ENCODE data around the gene SUPT3H. TPM values are rescaled to one million over a fixed set of nuclear protein-coding genes. Genes with fewer than 3 reads are reported as not detected.

Gene SUPT3H
- total and polyA plus RNA-seq, 9 donors, result 10.3 to 23.1 (median 16.2) TPM

DNA sequence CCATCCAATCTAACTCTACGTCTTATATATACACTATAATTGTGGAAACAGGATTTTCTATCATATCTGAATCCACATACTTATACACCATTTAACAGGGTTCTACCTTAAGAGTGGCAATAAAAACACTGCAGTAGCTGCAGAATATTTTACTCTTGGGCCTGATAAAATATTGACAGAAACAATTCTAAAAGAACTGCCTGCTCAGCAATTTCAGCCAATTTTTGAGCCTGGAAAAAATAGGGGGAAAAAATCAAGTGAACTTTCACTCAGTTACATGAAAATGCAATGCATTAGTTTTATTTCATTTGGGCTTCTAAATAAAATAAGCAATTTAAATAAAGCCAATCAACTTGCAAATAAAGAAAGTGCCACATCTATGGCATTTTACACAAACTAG, 296.1 kb downstream of the SUPT3H start:
- Histone ChIP-seq H3K4me3 (no peak overlapping the region), H3K4me1 (ENCODE audit: insufficient read depth) (no peaks in the 10 kb centered on the region), H3K27me3 (no peaks in the 10 kb centered on the region), H3K9me3 (peaks cover 0 to 6% of the 10 kb centered on the region in 2 donors), H3K27ac (no peak overlapping the region), H3K36me3 (no peaks in the 10 kb centered on the region)
- TF ChIP-seq POLR2A (IDR thresholded peaks at IDR 0.05) (no peak), EP300 (IDR thresholded peaks at IDR 0.05) (no peak)
- TF ChIP-seq, protein P1, sequence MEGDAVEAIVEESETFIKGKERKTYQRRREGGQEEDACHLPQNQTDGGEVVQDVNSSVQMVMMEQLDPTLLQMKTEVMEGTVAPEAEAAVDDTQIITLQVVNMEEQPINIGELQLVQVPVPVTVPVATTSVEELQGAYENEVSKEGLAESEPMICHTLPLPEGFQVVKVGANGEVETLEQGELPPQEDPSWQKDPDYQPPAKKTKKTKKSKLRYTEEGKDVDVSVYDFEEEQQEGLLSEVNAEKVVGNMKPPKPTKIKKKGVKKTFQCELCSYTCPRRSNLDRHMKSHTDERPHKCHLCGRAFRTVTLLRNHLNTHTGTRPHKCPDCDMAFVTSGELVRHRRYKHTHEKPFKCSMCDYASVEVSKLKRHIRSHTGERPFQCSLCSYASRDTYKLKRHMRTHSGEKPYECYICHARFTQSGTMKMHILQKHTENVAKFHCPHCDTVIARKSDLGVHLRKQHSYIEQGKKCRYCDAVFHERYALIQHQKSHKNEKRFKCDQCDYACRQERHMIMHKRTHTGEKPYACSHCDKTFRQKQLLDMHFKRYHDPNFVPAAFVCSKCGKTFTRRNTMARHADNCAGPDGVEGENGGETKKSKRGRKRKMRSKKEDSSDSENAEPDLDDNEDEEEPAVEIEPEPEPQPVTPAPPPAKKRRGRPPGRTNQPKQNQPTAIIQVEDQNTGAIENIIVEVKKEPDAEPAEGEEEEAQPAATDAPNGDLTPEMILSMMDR (IDR thresholded peaks at IDR 0.05), result no peak
- no peak for DNase-seq
- intact Hi-C loops (cut with DNase I), result no loop called here
- 85 to 100% (median 92%) methylated on average over 1 of the region's 1 CpG for WGBS, 3 donors

- Histone ChIP-seq H3K4me3 (no peak overlapping the region), H3K27ac (no peak overlapping the region), H3K9me3 (peaks cover 0 to 6% of the 10 kb centered on the region in 2 donors), H3K36me3 (no peaks in the 10 kb centered on the region), H3K4me1 (ENCODE audit: insufficient read depth) (no peaks in the 10 kb centered on the region), H3K27me3 (no peaks in the 10 kb centered on the region)
- TF ChIP-seq POLR2A (IDR thresholded peaks at IDR 0.05), result no peak
- no peak for TF ChIP-seq EP300 (IDR thresholded peaks at IDR 0.05)
- TF ChIP-seq, protein P1 (IDR thresholded peaks at IDR 0.05), result no peak
- WGBS, 3 donors, result 98% methylated on average over 3 of the region's 3 CpGs
- intact Hi-C loops (cut with DNase I), result no loop called here
- no peak for DNase-seq
Observed at GRCh38 chr6:45078432-45078831, 299.3 kb downstream of the SUPT3H start.

GRCh38 chr6:45076217-45076930, 301.4 kb downstream of the SUPT3H start:
- Histone ChIP-seq H3K27ac (no peak overlapping the region), H3K9me3 (peaks cover 0 to 6% of the 10 kb centered on the region in 2 donors), H3K4me1 (ENCODE audit: insufficient read depth) (peaks cover 2% of the 10 kb centered on the region), H3K4me3 (no peak overlapping the region), H3K36me3 (no peaks in the 10 kb centered on the region), H3K27me3 (no peaks in the 10 kb centered on the region)
- intact Hi-C loops (cut with DNase I), result no loop called here
- 98 to 100% (median 99%) methylated on average over 2 of the region's 2 CpGs for WGBS, 3 donors
- TF ChIP-seq, protein P1 (IDR thresholded peaks at IDR 0.05), result no peak
- TF ChIP-seq EP300 (IDR thresholded peaks at IDR 0.05) (no peak), POLR2A (IDR thresholded peaks at IDR 0.05) (no peak)
- no peak for DNase-seq

DNA sequence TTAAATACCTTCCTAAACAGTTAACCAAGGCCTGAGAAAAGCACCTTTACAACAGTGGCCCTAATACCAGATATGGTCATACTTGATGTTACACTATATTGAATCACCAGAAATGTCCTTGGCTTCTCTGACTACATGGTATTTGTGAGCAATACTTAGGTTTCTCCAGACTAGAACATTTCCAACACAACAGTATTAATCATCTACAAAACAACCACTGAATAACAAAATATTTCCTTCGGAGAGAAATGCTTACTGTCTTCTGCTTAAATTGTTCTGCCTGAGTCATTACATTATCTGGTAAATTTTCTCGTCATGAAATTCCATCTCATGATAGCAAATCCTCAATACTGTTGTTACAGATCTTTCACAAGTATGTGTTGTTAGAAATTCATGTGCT, 302.5 kb downstream of the SUPT3H start:
- TF ChIP-seq POLR2A (IDR thresholded peaks at IDR 0.05) (no peak), EP300 (IDR thresholded peaks at IDR 0.05) (no peak)
- peaks cover 0 to 6% of the 10 kb centered on the region in 2 donors for H3K9me3 ChIP-seq
- no peak overlapping the region for H3K4me3 ChIP-seq
- intact Hi-C loops (cut with DNase I), result no loop called here
- H3K27ac ChIP-seq, result no peak overlapping the region
- H3K27me3 ChIP-seq, result no peaks in the 10 kb centered on the region
- DNase-seq, result no peak
- H3K36me3 ChIP-seq, result no peaks in the 10 kb centered on the region
- peaks cover 2% of the 10 kb centered on the region for H3K4me1 ChIP-seq (ENCODE audit: insufficient read depth)
- WGBS, 3 donors, result 1 to 12% (median 6%) methylated on average over 2 of the region's 2 CpGs

GRCh38 chr6:45074439-45074838, 303.3 kb downstream of the SUPT3H start:
- Histone ChIP-seq H3K9me3 (peaks cover 0 to 6% of the 10 kb centered on the region in 2 donors), H3K4me1 (ENCODE audit: insufficient read depth) (peaks cover 2% of the 10 kb centered on the region), H3K4me3 (no peak overlapping the region), H3K36me3 (no peaks in the 10 kb centered on the region), H3K27me3 (no peaks in the 10 kb centered on the region), H3K27ac (no peak overlapping the region)
- no peak for TF ChIP-seq POLR2A (IDR thresholded peaks at IDR 0.05)
- TF ChIP-seq, protein P1 (IDR thresholded peaks at IDR 0.05), result no peak
- no peak for TF ChIP-seq EP300 (IDR thresholded peaks at IDR 0.05)
- DNase-seq, result no peak
- intact Hi-C loops (cut with DNase I), result no loop called here
- WGBS, 3 donors, result 85 to 92% (median 90%) methylated on average over 1 of the region's 1 CpG

All from ovary (tissue), 9 donors.